GF-D8 (cell line): ENCODE results near the gene CD93.

Experiments
- DNase-seq: peaks from one replicate; lab custom pipeline; 2025; lab: John Stamatoyannopoulos, UW

Gene CD93

GRCh38 chr20:23086056-23086566 is at the start of gene CD93:
CD93 (minus strand) TSS chr20:23086324; CDS start chr20:23086192, 132 bp downstream.
- DNase-seq = peak; percentile 57

GRCh38 chr20:23133560-23133998 is 47.5 kb upstream of the CD93 start:
- DNase-seq = peak; percentile 46

- peak; percentile 84 for DNase-seq
Measured at GRCh38 chr20:23132930-23133559, 46.9 kb upstream of the CD93 start.

- peak; percentile 75 for DNase-seq
Measured at GRCh38 chr20:23132293-23132929, 46.3 kb upstream of the CD93 start.

GRCh38 chr20:23131766-23132165 is 45.6 kb upstream of the CD93 start:
- no peak for DNase-seq

GRCh38 chr20:23130622-23131140 is 44.6 kb upstream of the CD93 start:
- no peak for DNase-seq

GRCh38 chr20:23129891-23130621 is 43.9 kb upstream of the CD93 start:
- DNase-seq = no peak

- DNase-seq = no peak
Measured at GRCh38 chr20:23129266-23129665, 43.1 kb upstream of the CD93 start.

- no peak for DNase-seq
Measured at GRCh38 chr20:23128461-23129125, 42.5 kb upstream of the CD93 start.

GRCh38 chr20:23127506-23128279 is 41.6 kb upstream of the CD93 start:
- DNase-seq = no peak

GRCh38 chr20:23126281-23127061 is 40.3 kb upstream of the CD93 start:
- DNase-seq = peak; percentile 70

- DNase-seq = peak; percentile 99
Measured at GRCh38 chr20:23125625-23126191, 39.6 kb upstream of the CD93 start.

GRCh38 chr20:23125159-23125558 is 39.0 kb upstream of the CD93 start:
- DNase-seq = no peak

GRCh38 chr20:23123886-23124285 is 37.8 kb upstream of the CD93 start:
- no peak for DNase-seq

- no peak for DNase-seq
Measured at GRCh38 chr20:23122796-23123655, 36.9 kb upstream of the CD93 start.

GRCh38 chr20:23122321-23122720 is 36.2 kb upstream of the CD93 start:
- DNase-seq = no peak

GRCh38 chr20:23121751-23122320 is 35.7 kb upstream of the CD93 start:
- DNase-seq = no peak

GRCh38 chr20:23120936-23121750 is 35.0 kb upstream of the CD93 start:
- peak; percentile 68 for DNase-seq
